Upper lobe of left lung (tissue), 4 donors: ENCODE measurements around the gene TXNDC2.

Experiments
- CTCF ChIP-seq, 6 experiments: fragments of 450-650 bp in 4 of 6; fragments of 200-600 bp in 2 of 6; sonication (generic) in 2 of 6; IDR thresholded peaks; one replicate each; pipeline ENCODE4 v1.5.1; 2016 to 2019; ENCODE audit warnings: antibody characterized with exemption in 6 of 6
- POLR2A ChIP-seq, 4 donors: fragments of 450-650 bp; IDR thresholded peaks; one replicate each; pipeline ENCODE4 v1.5.1; 2016 to 2017; ENCODE audit warnings: antibody characterized with exemption in 4 of 4, mild to moderate bottlenecking in 2 of 4

- TF ChIP-seq CTCF (IDR thresholded peaks at IDR 0.05) (no peak), POLR2A (IDR thresholded peaks at IDR 0.05) (peak in 1 of 4 donors; percentile 49)
Measured at GRCh38 chr18:9838144-9838877, 47.5 kb upstream of the TXNDC2 start.
